ENCODE results near the gene AKAP10.
"Not testable (repeated sequence)": the region's sequence is repeated elsewhere in the genome, so short reads cannot be mapped to it uniquely, and the experiment has no call there.

AKAP10 gene

DNA sequence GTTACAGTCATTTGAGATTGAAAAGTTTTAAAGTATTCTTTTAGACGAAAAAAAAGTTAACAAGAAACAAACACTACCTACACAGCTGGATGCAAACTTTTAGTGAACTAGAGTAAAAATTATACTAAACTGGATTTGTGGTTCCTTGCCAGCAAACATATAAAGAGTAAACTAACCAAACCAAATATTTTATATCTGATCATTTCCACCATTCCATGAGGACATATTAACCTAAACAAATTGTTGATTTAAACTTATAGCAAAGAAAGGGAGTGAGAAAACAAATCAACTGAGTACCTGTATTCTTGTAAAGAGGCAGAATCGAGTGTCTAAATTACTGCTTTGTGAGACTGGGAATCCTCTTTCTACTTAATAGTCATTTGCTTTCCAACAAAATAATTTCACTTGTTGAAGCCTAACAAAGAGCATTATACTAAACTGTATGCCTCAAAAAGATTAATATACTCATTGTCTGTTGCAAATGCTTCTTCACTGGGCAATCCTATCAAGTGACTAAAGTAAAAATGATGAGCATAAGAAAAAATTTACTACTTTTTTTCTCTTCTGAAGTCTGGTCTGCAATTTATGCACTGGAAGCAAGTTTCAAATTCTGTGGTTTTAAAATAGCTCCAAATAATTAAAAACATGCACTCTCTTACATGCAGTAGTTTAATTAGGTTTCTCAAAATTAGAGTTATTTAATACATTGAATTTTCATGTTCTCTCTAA lies 37.5 kb downstream of the AKAP10 start:
- FAIRE-seq: no peak

DNA sequence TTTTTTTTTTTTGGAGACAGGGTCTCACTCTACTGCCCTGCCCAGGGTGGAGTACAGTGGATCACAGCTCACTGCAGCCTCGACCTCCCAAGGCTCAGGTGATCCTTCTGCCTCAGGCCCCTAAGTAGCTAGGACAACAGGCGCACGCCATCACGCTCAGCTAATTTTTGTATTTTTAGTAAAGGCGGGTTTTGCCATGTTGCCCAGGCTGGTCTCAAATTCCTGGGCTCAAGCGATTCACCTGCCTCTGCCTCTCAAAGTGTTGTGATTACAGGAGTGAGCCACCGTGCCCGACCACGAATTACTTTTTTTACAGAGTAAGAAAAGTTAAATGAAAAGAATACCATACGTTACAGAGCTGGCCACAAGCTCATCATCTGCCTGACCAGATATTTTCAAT lies 38.9 kb downstream of the AKAP10 start:
- FAIRE-seq (no peak), DNase-seq (ENCODE audit: extremely low spot score, insufficient read length, low read depth) (no peak)

More for the DNA sequence above, 37.5 kb downstream of the AKAP10 start:
- no peak for DNase-seq (ENCODE audit: extremely low spot score, insufficient read length, low read depth)

DNA sequence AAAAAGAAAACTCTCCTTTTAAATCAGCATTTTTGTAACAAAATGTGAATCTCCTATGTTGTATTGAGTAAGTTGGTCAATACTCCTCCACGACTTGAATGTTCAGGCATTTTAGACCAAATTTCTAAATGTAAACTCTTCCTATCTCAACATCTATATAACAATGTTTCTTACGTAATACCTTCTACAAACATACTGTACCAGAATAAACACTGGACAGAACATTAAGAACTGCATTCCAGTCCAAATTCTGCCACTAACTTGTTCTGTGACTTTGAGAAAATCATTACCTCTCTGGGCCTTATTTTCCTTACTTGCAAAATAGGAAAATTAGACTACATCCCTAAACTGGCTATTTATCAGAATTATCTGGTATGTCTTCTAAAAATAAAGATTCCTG lies 40.1 kb downstream of the AKAP10 start:
- FAIRE-seq (no peak), DNase-seq (ENCODE audit: extremely low spot score, insufficient read length, low read depth) (no peak)

DNA sequence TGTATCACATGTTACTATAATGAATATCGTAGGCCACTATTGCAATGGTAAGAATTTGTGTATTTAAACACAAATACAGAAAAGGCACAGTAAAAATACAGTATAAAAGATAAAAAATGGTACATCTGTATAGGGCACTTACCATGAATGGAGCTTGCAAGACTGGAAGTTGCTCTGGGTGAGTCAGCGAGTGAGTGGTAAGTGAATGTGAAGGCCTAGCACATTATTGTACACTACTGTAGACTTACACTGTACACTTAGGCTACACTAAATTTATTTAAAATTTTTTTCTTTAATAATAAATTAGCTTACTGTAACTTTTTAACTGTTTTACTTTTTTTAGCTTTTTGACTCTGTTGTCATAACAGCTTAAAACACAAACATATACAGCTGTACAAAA lies 42.5 kb downstream of the AKAP10 start:
- FAIRE-seq: no peak

DNA sequence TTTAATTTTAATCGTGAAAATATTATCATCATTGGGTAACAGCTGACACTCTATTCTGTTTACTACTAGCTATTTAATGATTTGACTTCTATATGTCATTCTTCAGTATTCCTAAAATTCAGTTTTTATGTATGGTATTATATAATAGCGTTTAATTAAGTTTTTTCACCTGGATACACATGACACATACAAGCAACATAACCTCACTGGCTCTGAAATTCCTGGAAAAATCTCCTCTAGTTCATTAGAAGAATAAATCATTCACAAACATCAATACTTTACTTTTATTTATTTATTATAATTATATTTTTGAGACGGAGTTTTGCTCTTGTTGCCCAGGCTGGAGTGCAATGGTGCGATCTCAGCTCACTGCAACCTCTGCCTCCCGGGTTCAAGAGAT lies 44.0 kb downstream of the AKAP10 start:
- DNase-seq (ENCODE audit: extremely low spot score, insufficient read length, low read depth) (no peak), FAIRE-seq (no peak)

More for the DNA sequence above, 42.5 kb downstream of the AKAP10 start:
- DNase-seq (ENCODE audit: extremely low spot score, insufficient read length, low read depth): no peak

DNA sequence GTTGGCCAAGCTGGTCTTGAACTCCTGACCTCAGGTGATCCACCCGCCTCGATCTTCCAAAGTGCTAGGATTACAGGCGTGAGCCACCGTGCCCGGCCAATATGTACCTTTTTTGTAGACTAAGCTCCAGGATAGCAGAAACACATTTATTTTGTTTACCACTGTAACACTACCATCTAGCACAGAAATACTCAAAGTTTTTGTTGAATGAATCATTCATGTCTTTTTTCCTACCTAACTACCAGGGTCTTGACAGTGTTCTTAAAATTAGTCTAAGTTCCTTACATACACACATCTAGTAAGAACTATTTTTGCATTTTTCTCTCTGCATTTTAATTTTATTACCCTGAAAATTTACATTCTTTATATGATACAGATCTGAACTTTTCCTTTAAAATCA lies 44.4 kb downstream of the AKAP10 start:
- no peak for FAIRE-seq
- no peak for DNase-seq (ENCODE audit: extremely low spot score, insufficient read length, low read depth)

DNA sequence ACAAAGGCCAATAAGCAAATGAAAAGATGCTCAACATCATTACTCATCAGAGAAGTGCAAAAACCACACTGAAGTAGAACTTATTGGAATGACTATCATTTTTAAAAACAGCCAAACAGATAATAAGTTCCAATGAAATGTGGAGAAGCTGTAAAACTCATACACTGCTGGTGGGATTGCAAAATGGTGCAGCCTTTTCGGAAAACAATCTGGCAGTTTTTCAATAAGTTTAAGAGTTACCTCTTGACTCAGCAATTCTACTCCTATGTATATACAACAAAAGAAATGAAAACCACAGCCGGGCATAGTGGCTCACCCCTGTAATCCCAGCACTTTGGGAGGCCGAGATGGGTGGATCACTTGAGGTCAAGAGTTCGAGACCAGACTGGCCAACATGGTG lies 49.3 kb downstream of the AKAP10 start:
- FAIRE-seq (no peak), DNase-seq (ENCODE audit: extremely low spot score, insufficient read length, low read depth) (no peak)

DNA sequence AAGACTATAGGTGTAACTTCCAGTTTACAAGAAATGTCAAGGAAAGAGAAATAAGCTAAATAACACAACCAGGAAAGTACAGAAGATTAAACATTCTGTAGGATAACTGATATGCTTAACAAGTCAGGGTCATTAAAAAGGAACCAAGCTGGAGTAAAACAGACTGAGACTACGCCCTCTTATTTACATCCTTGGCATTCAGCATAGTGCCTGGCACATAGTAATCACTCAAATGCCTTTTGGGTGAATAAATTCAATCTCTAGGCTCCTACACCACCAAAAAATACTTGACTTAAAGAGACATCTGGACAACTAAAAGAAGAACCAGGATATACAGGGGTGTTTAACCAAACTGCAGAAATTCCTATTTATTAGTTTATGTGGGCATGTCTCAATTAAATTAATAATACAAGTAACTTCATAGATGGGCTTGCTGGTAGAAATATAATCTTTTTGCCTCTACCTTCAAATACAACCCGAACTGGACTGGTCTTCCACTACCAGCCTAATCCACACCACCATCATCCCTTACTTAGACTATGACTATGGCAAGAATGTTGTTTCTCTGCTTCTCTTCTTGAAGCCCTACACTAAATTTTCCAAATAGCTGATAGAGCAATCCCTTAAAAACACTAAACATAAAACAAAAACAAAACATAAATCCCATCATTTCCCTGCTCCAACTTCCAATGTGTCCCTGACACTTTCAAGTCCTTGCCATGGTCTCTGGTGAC lies 62.2 kb downstream of the AKAP10 start:
- FAIRE-seq (no peak), DNase-seq (ENCODE audit: extremely low spot score, insufficient read length, low read depth) (no peak)

DNA sequence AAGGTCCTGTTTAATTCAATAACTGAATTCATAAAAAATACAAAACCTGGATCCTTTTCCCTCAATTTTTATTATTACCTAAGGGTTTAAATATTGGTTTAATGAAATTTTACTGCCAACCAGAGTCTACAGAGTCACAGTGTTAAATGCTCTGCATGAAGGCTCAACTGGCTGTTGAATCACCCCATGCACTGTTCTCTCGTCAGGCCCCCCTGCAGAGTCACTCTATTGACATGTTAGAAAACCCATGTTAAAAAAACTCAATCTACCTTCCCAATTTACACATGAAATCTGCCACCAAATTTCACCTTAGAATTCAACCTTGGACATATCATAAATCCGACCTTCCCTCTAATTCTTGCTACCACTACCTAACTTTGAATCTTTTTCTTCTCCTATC lies 66.6 kb downstream of the AKAP10 start:
- DNase-seq (ENCODE audit: extremely low spot score, insufficient read length, low read depth) (no peak), FAIRE-seq (no peak)

DNA sequence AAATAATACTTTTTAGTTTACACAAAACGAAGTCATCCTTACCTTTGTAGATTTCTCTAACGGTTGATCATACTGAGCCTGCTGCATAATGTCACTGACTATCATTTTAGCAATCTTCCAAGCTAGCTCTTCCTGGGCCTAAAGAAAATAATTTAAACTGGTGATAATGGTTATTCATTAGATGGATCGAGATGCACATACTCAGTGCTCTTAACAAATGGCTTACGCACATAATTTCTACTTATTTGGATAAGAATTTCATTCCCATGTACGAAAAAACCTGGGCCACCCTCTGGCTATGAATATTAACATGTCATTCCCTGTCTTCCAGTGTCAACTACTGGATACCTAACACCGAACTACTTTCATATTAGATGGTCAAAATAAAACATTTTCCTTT lies 68.5 kb downstream of the AKAP10 start:
- DNase-seq (ENCODE audit: extremely low spot score, insufficient read length, low read depth) (no peak), FAIRE-seq (no peak)

DNA sequence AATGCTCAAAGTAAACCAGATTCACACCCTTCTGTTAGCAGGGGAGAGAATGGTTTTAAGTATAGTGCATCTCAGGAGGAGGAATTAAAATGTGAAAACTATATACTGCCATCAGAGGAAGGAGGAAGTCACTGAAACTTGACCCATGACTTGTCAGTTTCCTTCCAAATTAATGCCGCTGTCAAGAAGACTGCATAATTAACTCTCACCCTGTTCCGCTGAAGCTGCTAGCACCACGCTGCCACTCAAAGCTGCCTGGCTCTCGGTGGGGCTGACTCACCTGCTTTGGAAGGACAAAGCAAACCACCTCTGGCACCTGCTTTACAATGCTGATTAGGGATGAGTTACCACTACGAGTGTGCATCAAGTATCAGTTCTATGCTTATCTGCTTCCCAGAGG lies 72.1 kb downstream of the AKAP10 start:
- no peak for FAIRE-seq
- DNase-seq (ENCODE audit: extremely low spot score, insufficient read length, low read depth): no peak

DNA sequence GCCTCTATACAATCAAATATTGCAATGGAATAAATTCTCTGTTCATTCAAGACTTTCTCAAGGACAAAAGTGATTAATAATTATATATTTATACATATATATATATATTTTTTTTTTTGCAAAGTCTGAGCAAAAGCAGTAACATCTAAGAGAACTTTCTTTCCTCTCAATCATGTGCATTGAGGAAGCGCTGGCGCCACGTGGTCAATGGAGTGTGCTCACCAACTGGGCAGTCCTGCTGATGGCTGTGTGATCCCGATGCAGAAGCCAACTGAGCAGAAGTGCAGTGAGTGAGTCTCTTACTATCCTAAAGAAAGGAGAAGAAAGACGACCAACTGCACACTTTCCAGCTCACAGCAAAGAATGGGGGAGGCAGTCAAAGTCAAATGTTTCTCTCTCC lies 72.7 kb downstream of the AKAP10 start:
- no peak for FAIRE-seq
- no peak for DNase-seq (ENCODE audit: extremely low spot score, insufficient read length, low read depth)

DNA sequence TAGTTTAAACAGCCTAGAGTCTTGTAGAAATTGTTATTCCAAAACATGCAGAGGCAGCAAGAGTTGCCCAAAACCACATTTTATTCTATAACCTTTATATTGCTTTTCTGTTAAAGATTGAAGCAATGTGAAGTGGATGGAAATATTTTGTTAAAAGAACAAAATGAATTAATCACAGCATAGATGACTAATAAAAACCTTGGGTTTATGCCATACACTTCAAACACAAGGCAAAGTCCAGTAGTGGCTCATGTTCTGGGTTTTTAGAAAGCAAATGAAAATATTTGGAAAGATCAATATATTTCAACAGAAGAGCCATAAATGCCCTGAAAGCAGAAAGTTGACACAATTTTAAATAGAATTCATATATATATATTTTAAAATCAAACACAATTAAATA lies 73.2 kb downstream of the AKAP10 start:
- DNase-seq (ENCODE audit: extremely low spot score, insufficient read length, low read depth) (no peak), FAIRE-seq (no peak)

DNA sequence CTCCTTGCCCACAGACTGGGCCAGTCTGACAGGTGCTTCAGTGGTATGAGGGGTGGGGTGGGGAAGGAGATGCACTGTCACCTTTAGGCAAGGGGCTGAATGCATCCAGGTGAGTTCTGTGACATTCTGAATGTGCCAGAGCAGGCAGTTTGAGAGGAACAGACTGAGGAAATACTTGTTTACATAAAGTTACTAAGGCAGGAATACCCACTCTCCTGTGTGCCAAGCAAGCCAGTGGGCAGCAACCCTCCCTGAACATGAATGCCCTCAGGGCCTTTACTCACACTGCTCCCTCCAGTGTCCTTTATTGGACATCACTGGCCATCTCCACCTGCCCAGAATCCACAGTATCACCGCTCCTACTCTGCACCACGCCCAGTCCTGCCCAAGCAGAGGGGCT lies 76.8 kb downstream of the AKAP10 start:
- DNase-seq (ENCODE audit: extremely low spot score, insufficient read length, low read depth) (no peak), FAIRE-seq (no peak)

DNA sequence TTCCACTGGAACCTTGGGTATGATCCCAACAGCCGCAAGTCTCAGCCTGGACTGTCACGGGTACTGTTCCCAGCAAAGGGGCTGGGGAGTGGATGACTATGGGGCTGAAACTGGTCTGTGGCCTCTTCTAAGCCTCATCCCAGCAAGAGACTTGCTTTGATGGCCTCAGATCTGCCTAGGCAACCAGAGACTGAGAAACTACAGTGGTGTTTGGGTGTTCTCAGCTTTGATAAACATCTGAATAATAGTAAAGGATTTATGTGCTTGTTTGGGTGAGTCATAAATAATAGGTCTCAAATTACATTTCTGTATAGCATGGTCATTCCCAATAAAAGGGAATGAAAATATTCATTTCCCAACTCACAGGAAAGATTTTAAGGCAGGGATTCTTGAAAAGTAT lies 79.7 kb downstream of the AKAP10 start:
- no peak for FAIRE-seq
- no peak for DNase-seq (ENCODE audit: extremely low spot score, insufficient read length, low read depth)

DNA sequence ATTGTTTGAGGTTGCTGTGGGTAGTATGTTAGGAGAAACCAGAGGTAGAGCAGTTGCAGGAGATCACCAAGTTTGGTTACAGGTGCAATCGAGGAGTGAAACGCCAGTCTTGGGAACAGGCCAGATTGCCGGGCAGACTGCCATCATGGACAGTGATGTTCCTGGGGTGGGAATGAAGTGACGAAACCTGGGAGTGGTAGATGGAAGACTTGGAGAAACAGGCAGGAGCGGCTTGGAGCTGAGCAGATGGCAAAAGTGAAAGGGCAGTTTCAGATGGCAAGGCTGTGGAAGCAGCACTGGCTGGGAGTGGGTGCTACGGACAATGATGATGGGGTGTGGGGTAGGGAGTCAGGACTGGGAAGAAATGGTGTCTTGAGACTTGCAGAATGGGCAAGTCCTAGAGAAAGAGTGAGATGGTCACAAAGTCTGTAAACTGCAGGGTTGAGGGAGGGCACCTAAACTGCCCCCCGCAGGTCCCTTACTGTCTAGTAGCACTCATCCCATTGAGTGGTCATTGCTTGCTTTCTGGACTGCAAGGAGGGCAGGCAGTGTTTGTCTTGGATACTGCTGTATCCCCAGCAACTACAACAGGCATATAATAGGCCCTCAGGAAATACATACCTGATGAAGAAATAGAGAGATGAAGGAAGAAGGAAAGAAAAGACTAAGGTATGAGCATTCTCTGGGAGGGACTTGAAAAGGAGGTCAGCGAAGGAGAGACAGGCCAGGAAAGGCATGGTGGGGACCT lies 80.4 kb downstream of the AKAP10 start:
- FAIRE-seq: no peak

DNA sequence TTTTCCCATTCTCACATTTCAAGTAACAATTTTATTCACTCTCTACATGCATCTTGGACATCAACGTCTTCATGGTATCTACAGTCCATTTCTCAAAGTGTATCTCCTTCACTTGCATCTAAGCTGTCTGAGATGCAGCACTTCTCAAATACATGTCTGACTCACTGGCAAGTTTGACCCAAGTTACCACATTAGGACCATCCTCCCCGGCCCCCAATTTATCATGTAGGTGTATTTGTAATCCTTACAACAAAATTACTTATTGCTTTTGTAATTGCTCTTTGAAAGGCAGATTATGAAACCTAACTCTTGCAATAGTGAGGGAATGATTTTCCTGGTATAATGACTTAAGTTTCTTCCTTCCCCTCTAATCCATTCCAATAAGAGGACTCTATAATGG lies 80.9 kb downstream of the AKAP10 start:
- FAIRE-seq: no peak

More for the DNA sequence above, 80.4 kb downstream of the AKAP10 start:
- DNase-seq (ENCODE audit: extremely low spot score, insufficient read length, low read depth): no peak

DNA sequence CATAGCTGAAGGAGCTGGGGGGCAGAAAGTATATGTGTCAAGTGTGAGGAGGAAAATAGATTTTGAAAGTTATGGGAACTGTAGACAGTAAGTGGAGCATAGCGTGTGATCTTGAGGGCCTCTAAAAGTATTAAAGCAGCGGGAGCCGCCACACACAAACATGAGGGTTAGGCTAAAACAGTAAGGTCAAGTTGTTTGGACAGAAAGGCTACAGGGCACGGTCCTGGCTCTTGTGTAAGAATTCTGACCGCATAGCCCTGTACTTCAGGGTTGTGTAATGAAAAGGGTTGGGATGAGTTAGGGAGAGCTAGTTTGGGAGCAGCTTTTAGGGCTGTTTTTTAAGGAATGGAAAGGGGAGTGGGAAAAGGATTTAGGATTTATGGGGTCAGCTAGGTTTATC lies 87.1 kb downstream of the AKAP10 start:
- FAIRE-seq; DNase-seq (ENCODE audit: extremely low spot score, insufficient read length, low read depth): not testable (repeated sequence)

More for the DNA sequence above, 80.9 kb downstream of the AKAP10 start:
- DNase-seq (ENCODE audit: extremely low spot score, insufficient read length, low read depth): no peak

DNA sequence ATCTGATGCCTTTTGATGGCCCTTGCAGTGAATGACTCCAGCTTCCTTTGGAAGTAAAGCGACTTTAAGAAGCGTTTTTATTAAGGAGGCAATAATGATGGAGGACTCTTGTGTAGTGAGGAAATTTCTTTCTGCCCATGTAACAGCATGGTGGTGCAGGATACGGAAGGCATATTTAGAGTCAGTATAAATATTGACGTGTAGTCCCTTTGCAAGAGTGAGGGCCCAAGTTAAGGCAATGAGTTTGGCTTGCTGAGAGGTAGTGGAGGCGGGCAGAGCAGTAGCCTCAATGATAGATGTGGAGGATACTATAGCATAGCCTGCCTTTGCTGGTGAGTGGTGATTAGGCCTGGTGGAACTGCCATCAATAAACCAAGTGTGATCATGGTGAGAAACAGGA lies 87.6 kb downstream of the AKAP10 start:
- DNase-seq (ENCODE audit: extremely low spot score, insufficient read length, low read depth); FAIRE-seq: not testable (repeated sequence)

DNA sequence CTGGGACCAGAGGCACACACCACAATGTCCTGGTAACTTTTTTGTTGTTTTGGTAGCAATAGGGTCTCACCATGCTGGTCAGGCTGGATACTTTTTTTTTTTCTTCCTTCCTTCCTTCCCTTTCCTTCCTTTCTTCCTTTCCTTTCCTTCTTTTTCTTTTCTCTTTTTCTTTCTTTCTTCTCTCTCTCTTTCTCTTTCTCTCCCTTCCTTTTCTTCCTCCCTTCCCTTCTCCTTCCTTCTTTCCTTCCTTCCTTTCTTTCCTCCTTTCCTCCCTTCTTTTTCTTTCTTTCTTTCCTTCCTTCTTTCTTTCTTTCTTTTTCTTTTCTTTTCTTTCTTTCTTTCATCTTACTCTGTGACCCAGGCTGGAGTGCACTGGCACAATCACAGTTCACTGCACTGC lies 91.5 kb downstream of the AKAP10 start:
- DNase-seq (ENCODE audit: extremely low spot score, insufficient read length, low read depth): no peak
- FAIRE-seq: no peak

All from GM18507 (cell line).